ENCODE data around the gene KCNT1. TPM values are rescaled to one million over a fixed set of nuclear protein-coding genes. Genes with fewer than 3 reads are reported as not detected.

Gene KCNT1
- total and polyA plus RNA-seq, 9 donors, result 3.2 to 13.1 (median 8.2) TPM

Other genes with a start within 250 kb of the KCNT1 start
- 10.2 TPM for gene PPP1R26, start 222.4 kb upstream of the KCNT1 start, total RNA-seq
- 10 to 100 TPM in 7 of 8 donors, 1 to 10 TPM in 1; 9.7 to 15.7 (median 13.7) TPM for gene PPP1R26, start 222.4 kb upstream of the KCNT1 start, polyA plus RNA-seq (ENCODE audit: insufficient read depth in 1 of 8, insufficient read length in 8 of 8, low replicate concordance in 1 of 8)
- 15.6 TPM for gene MRPS2, start 201.5 kb upstream of the KCNT1 start, total RNA-seq
- 10 to 100 TPM; 32.9 to 41.6 (median 34.7) TPM for gene MRPS2, start 201.5 kb upstream of the KCNT1 start, polyA plus RNA-seq (ENCODE audit: insufficient read depth in 1 of 8, insufficient read length in 8 of 8, low replicate concordance in 1 of 8)
- gene LCN1, start 180.7 kb upstream of the KCNT1 start, total RNA-seq, result not detected
- under 1 TPM in 1 of 8 donors, not detected in 7; 0.23 TPM for gene LCN1, start 180.7 kb upstream of the KCNT1 start, polyA plus RNA-seq (ENCODE audit: insufficient read depth in 1 of 8, insufficient read length in 8 of 8, low replicate concordance in 1 of 8)
- gene OBP2A, start 156.1 kb upstream of the KCNT1 start, total RNA-seq, result not detected
- not detected for gene OBP2A, start 156.1 kb upstream of the KCNT1 start, polyA plus RNA-seq (ENCODE audit: insufficient read depth in 1 of 8, insufficient read length in 8 of 8, low replicate concordance in 1 of 8)
- gene PAEP, start 140.4 kb upstream of the KCNT1 start, total RNA-seq, result not detected
- gene PAEP, start 140.4 kb upstream of the KCNT1 start, polyA plus RNA-seq (ENCODE audit: insufficient read depth in 1 of 8, insufficient read length in 8 of 8, low replicate concordance in 1 of 8), result 1 to 10 TPM in 2 of 8 donors, under 1 TPM in 3, not detected in 3; 0.30 to 1.4 (median 0.35) TPM
- not detected for gene GLT6D1, start 62.6 kb upstream of the KCNT1 start, total RNA-seq
- not detected for gene GLT6D1, start 62.6 kb upstream of the KCNT1 start, polyA plus RNA-seq (ENCODE audit: insufficient read depth in 1 of 8, insufficient read length in 8 of 8, low replicate concordance in 1 of 8)
- gene LCN9, start 38.9 kb upstream of the KCNT1 start, total RNA-seq, result not detected
- not detected for gene LCN9, start 38.9 kb upstream of the KCNT1 start, polyA plus RNA-seq (ENCODE audit: insufficient read depth in 1 of 8, insufficient read length in 8 of 8, low replicate concordance in 1 of 8)
- gene SOHLH1, start 2.7 kb upstream of the KCNT1 start, total RNA-seq, result not detected
- gene SOHLH1, start 2.7 kb upstream of the KCNT1 start, polyA plus RNA-seq (ENCODE audit: insufficient read depth in 1 of 8, insufficient read length in 8 of 8, low replicate concordance in 1 of 8), result under 1 TPM in 6 of 8 donors, not detected in 2; 0.13 to 0.31 (median 0.17) TPM
- 27.0 TPM for gene CAMSAP1, start 205.4 kb downstream of the KCNT1 start, total RNA-seq
- gene CAMSAP1, start 205.4 kb downstream of the KCNT1 start, polyA plus RNA-seq (ENCODE audit: insufficient read depth in 1 of 8, insufficient read length in 8 of 8, low replicate concordance in 1 of 8), result 10 to 100 TPM; 19.4 to 27.9 (median 23.1) TPM